Measurements from ENCODE around the gene NEU1. TPM values are rescaled to one million over a fixed set of nuclear protein-coding genes. Genes with fewer than 3 reads are reported as not detected.
A peak's percentile ranks its signal among the peaks of the same experiment; 100 is the strongest.

NEU1 gene
- total and polyA plus RNA-seq, 2 of the 8 experiments (the other 6 are each of a cell fraction or from before 2014, with no cell fraction given) = 41.2 to 72.1 TPM

GRCh38 chr6:31897612-31898382, 35.2 kb upstream of the NEU1 start, which contains the start of gene EHMT2 (continued):
- TF ChIP-seq SP1 (IDR thresholded peaks at IDR 0.05; ENCODE audit: low read depth, low read length) = no peak
- TF ChIP-seq POLR2A (IDR thresholded peaks at IDR 0.05; ENCODE audit: control extremely low read depth in 1 of 2, low read depth in 2 of 2, low read length in 2 of 2) = peak; percentile 72 to 84
- no peak for TF ChIP-seq RBBP5 (IDR thresholded peaks at IDR 0.05; ENCODE audit: borderline replicate concordance, low read depth, low read length)
- TF ChIP-seq SAP30 (IDR thresholded peaks at IDR 0.05; ENCODE audit: insufficient read depth, insufficient replicate concordance, low read length) = peak; percentile 89
- TF ChIP-seq USF2 (IDR thresholded peaks at IDR 0.05; ENCODE audit: low read length) = peak; percentile 91
- peak; percentile 68 for TF ChIP-seq TEAD4 (IDR thresholded peaks at IDR 0.05; ENCODE audit: low read depth, low read length)
